Measurements from ENCODE around the gene TRIO.

Gene TRIO

DNA sequence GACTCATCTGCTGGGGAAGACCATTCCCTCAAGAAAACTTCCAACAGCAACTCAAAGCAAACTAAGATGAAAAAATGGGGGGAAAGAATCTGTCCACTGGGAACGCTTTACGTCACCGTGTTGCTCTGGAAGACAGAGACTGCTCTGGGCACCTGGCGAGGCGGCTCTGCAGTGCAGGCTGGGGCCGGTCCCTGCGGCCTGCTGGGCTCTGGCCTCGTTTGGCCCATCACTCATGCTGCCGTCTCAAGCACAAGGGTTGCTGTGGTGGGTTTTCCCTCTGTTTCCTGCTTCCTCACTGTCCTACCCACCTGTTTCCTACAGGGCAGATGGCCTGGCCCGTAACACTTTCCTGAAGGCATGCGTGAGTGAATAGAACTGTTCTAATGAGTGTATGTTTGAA, 345.6 kb downstream of the TRIO start:
- H2AFZ ChIP-seq (ENCODE audit: low read length), result no peak overlapping the region
- no peaks in the 10 kb centered on the region for H4K20me1 ChIP-seq (ENCODE audit: insufficient read depth, low read length)
- no peak overlapping the region for H3K9ac ChIP-seq (ENCODE audit: low read length)
- no peaks in the 10 kb centered on the region for H3K79me2 ChIP-seq (ENCODE audit: low read length)
- no peaks in the 10 kb centered on the region for H3K9me3 ChIP-seq (replicated peaks; ENCODE audit: insufficient read depth, low read length)
- H3K4me1 ChIP-seq (ENCODE audit: low read length), result no peaks in the 10 kb centered on the region
- H3K27me3 ChIP-seq (replicated peaks; ENCODE audit: insufficient read depth, low read length), result no peaks in the 10 kb centered on the region
- TF ChIP-seq EZH2phosphoT487 (IDR thresholded peaks at IDR 0.05; ENCODE audit: low read length) (no peak), EZH2 (optimal IDR thresholded peaks at IDR 0.05; ENCODE audit: low read depth, low read length) (no peak)
- TF ChIP-seq, protein P1, sequence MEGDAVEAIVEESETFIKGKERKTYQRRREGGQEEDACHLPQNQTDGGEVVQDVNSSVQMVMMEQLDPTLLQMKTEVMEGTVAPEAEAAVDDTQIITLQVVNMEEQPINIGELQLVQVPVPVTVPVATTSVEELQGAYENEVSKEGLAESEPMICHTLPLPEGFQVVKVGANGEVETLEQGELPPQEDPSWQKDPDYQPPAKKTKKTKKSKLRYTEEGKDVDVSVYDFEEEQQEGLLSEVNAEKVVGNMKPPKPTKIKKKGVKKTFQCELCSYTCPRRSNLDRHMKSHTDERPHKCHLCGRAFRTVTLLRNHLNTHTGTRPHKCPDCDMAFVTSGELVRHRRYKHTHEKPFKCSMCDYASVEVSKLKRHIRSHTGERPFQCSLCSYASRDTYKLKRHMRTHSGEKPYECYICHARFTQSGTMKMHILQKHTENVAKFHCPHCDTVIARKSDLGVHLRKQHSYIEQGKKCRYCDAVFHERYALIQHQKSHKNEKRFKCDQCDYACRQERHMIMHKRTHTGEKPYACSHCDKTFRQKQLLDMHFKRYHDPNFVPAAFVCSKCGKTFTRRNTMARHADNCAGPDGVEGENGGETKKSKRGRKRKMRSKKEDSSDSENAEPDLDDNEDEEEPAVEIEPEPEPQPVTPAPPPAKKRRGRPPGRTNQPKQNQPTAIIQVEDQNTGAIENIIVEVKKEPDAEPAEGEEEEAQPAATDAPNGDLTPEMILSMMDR (IDR thresholded peaks at IDR 0.05; ENCODE audit: low read length), result no peak
- no peak overlapping the region for H3K27ac ChIP-seq (ENCODE audit: low read length)
- H3F3A ChIP-seq (ENCODE audit: insufficient read depth, low read length), result no peaks in the 10 kb centered on the region
- no peaks in the 10 kb centered on the region for H3K9me2 ChIP-seq (replicated peaks; ENCODE audit: insufficient read depth, low read length)
- DNase-seq, result no peak
- no peak overlapping the region for H3K4me2 ChIP-seq (ENCODE audit: low read depth, low read length)
- no peaks in the 10 kb centered on the region for H3K36me3 ChIP-seq (replicated peaks; ENCODE audit: insufficient read depth, low read length)
- no peak overlapping the region for H3K4me3 ChIP-seq (ENCODE audit: low read length)

DNA sequence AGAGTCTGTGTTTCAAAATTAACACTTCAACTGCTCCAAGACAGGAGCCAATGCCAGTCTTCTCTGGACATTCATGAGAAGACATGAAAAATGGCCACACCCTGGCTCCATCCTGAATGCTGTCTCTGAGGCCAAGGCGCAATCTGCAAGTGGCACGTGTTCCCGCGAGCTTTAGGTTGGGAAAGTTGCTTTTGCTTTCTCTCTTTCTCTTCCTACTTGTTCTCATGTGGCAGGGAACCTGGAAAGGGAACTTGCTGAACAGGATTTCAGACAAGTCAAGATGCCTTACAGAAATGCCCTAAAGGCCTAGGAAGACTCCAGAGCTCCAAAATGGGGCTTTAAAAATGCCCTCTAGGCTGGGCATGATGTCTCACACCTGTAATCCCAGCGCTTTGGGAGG, 346.5 kb downstream of the TRIO start:
- no peak for TF ChIP-seq EZH2 (optimal IDR thresholded peaks at IDR 0.05; ENCODE audit: low read depth, low read length)
- no peak for TF ChIP-seq EZH2phosphoT487 (IDR thresholded peaks at IDR 0.05; ENCODE audit: low read length)
- TF ChIP-seq, protein P1 (IDR thresholded peaks at IDR 0.05; ENCODE audit: low read length), result no peak
- Histone ChIP-seq H3F3A (ENCODE audit: insufficient read depth, low read length) (no peaks in the 10 kb centered on the region), H3K9me2 (replicated peaks; ENCODE audit: insufficient read depth, low read length) (no peaks in the 10 kb centered on the region), H3K4me3 (ENCODE audit: low read length) (no peak overlapping the region), H3K27me3 (replicated peaks; ENCODE audit: insufficient read depth, low read length) (no peaks in the 10 kb centered on the region), H4K20me1 (ENCODE audit: insufficient read depth, low read length) (no peaks in the 10 kb centered on the region), H3K36me3 (replicated peaks; ENCODE audit: insufficient read depth, low read length) (no peaks in the 10 kb centered on the region), H3K4me1 (ENCODE audit: low read length) (no peaks in the 10 kb centered on the region), H3K27ac (ENCODE audit: low read length) (no peak overlapping the region), H3K9me3 (replicated peaks; ENCODE audit: insufficient read depth, low read length) (no peaks in the 10 kb centered on the region), H3K79me2 (ENCODE audit: low read length) (no peaks in the 10 kb centered on the region), H3K9ac (ENCODE audit: low read length) (no peak overlapping the region), H3K4me2 (ENCODE audit: low read depth, low read length) (no peak overlapping the region), H2AFZ (ENCODE audit: low read length) (no peak overlapping the region)
- DNase-seq, result no peak

DNA sequence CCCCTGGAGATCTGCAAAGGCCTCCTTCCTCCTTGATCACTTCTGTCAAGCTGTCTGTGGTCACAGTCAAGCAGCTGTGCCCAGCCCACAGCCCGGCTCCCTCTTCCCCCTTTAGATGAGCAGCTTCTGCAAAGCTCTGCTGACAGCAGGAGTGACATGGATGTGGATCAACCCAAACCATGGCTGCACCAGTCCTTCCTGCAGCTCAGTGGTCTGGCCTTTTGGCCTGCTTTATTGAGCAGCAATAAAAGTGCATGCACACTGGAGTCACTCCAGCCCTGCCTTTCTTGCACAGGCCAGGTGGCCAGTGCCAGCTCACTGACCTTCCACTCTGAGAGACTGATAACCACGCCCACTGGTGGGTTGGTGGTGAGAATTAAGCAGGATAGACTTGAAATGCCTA, 347.2 kb downstream of the TRIO start:
- Histone ChIP-seq H3K36me3 (replicated peaks; ENCODE audit: insufficient read depth, low read length) (no peaks in the 10 kb centered on the region), H3K9me3 (replicated peaks; ENCODE audit: insufficient read depth, low read length) (no peaks in the 10 kb centered on the region), H3K4me1 (ENCODE audit: low read length) (no peaks in the 10 kb centered on the region), H3K27me3 (replicated peaks; ENCODE audit: insufficient read depth, low read length) (no peaks in the 10 kb centered on the region), H3K9me2 (replicated peaks; ENCODE audit: insufficient read depth, low read length) (no peaks in the 10 kb centered on the region), H3K9ac (ENCODE audit: low read length) (no peak overlapping the region), H3K79me2 (ENCODE audit: low read length) (no peaks in the 10 kb centered on the region), H3K4me2 (ENCODE audit: low read depth, low read length) (no peak overlapping the region), H3F3A (ENCODE audit: insufficient read depth, low read length) (no peaks in the 10 kb centered on the region), H4K20me1 (ENCODE audit: insufficient read depth, low read length) (no peaks in the 10 kb centered on the region), H2AFZ (ENCODE audit: low read length) (no peak overlapping the region), H3K27ac (ENCODE audit: low read length) (no peak overlapping the region), H3K4me3 (ENCODE audit: low read length) (no peak overlapping the region)
- DNase-seq, result no peak
- no peak for TF ChIP-seq EZH2phosphoT487 (IDR thresholded peaks at IDR 0.05; ENCODE audit: low read length)
- TF ChIP-seq, protein P1 (IDR thresholded peaks at IDR 0.05; ENCODE audit: low read length), result no peak
- no peak for TF ChIP-seq EZH2 (optimal IDR thresholded peaks at IDR 0.05; ENCODE audit: low read depth, low read length)
